Right lobe of liver (tissue), 6 donors: ENCODE data around the gene PNKD. TPM values are rescaled to one million over a fixed set of nuclear protein-coding genes. Genes with fewer than 3 reads are reported as not detected.
A peak's percentile ranks its signal among the peaks of the same experiment; 100 is the strongest.

Experiments
- ATAC-seq, 4 donors: fragments of 200-7000 bp; cut with Tn5 transposase; one replicate each; pipeline ENCODE4 v1.9.1; 2020; ENCODE audit warnings: mild to moderate bottlenecking in 4 of 4, moderate library complexity in 4 of 4
- DNase-seq, 3 donors: peaks; one replicate each; pipeline ENCODE4 v3.0.0-alpha.2; 2020
- H3K27ac ChIP-seq, 3 donors: fragments of 200-600 bp; one replicate each; pipeline ENCODE4 v1.8.0; 2022
- H3K27me3 ChIP-seq, 2 donors: fragments of 200-600 bp; one replicate each; pipeline ENCODE4 v1.8.0; 2022
- H3K36me3 ChIP-seq, 4 donors: fragments of 200-600 bp; sonication (generic) in 1 of 4; one replicate each; pipeline versions ENCODE4 v1.5.1 to v1.8.0; 2017 to 2022; ENCODE audit warnings: control low read depth in 1 of 4
- H3K4me1 ChIP-seq, 4 donors: fragments of 200-600 bp; sonication (generic) in 1 of 4; one replicate each; pipeline versions ENCODE4 v1.5.1 to v1.8.0; 2017 to 2022; ENCODE audit warnings: control low read depth in 1 of 4
- H3K4me3 ChIP-seq, 3 donors: fragments of 200-600 bp; one replicate each; pipeline ENCODE4 v1.8.0; 2022
- H3K9me3 ChIP-seq, 4 donors: fragments of 200-600 bp; sonication (generic) in 1 of 4; one replicate each; pipeline versions ENCODE4 v1.5.1 to v1.8.0; 2017 to 2022; ENCODE audit warnings: control low read depth in 1 of 4
- CTCF ChIP-seq, 4 donors: fragments of 200-600 bp in 3 of 4; fragments of 450-650 bp in 1 of 4; IDR thresholded peaks; one replicate each; pipeline versions ENCODE4 v1.5.1 to v1.8.0; 2016 to 2022; ENCODE audit warnings: antibody characterized with exemption in 4 of 4, mild to moderate bottlenecking in 2 of 4
- POLR2A ChIP-seq: fragments of 450-650 bp; IDR thresholded peaks from one replicate; pipeline ENCODE4 v1.6.1; 2017; ENCODE audit warnings: antibody characterized with exemption, mild to moderate bottlenecking
- WGBS: methylation state at CpG from one replicate; pipeline ENCODE4 v1.1.6; 2018; ENCODE audit warnings: low coverage, low lambda C conversion rate; ENCODE audit not compliant: insufficient coverage; ENCODE audit errors: missing lambda C conversion rate; 5-methylcytosine and 5-hydroxymethylcytosine counted together
- intact Hi-C, 2 donors: fragments of 100-400 bp; cut with DNase I; formaldehyde crosslinking; loops; one replicate each; pipeline versions ENCODE4 v1.11.2 to v1.14.1; 2022
- total RNA-seq, 6 experiments: library from RNA; depleted of rRNA in 2 of 6; stranded (reverse); fragments of >200 nt in 2 of 6; fragmentation: NEBNext Ultra II Directional in 3 of 6; extraction: Animal tissue kit (Norgen Biotek cat#: 25700) in 3 of 6; gene quantifications; one replicate each; pipeline versions ENCODE4 v1.1.0 to v1.2.4, GENCODE V29; 2016 to 2023
- donor health status: DM: no; HTN: yes; CAD: no.
- donor health status: DM: no; HTN: no; CAD: no.
- donor health status: DM: no; HTN: no; CAD: no.
- donor health status: DM: no; HTN: yes; CAD: no.
- donor health status: DM: no; HTN: yes; CAD: no.

PNKD gene
- total RNA-seq, 6 experiments from 2014 or later: 78.5 to 137 (median 115) TPM

- 4% methylated on average over 18 of the region's 24 CpGs for WGBS
- intact Hi-C loops: no loop called here
- Histone ChIP-seq H3K27me3 (no peaks in the 10 kb centered on the region), H3K9me3 (no peaks in the 10 kb centered on the region), H3K4me1 (peaks cover 0 to 57% (median 17%) of the 10 kb centered on the region in 4 donors), H3K4me3 (peak overlapping the region; percentile 72 to 88 (median 78)), H3K27ac (peak overlapping the region; percentile 74 to 92 (median 82)), H3K36me3 (no peaks in the 10 kb centered on the region)
- TF ChIP-seq POLR2A (peak; percentile 59), CTCF (IDR thresholded peaks at IDR 0.05) (no peak)
- peak; percentile 35 to 45 (median 40) for ATAC-seq
- peak; percentile 79 to 84 (median 81) for DNase-seq
Observed at GRCh38 chr2:218323526-218324472, 53.5 kb downstream of the PNKD start.

GRCh38 chr2:218325566-218326160 lies 55.3 kb downstream of the PNKD start:
- peaks cover 0 to 73% (median 17%) of the 10 kb centered on the region in 4 donors for H3K4me1 ChIP-seq
- DNase-seq (no peak), ATAC-seq (no peak)
- no peaks in the 10 kb centered on the region for H3K27me3 ChIP-seq
- no peak overlapping the region for H3K4me3 ChIP-seq
- peak overlapping the region in 1 of 3 donors; percentile 43 for H3K27ac ChIP-seq
- TF ChIP-seq CTCF (IDR thresholded peaks at IDR 0.05) (no peak), POLR2A (no peak)
- intact Hi-C loops: no loop called here
- no peaks in the 10 kb centered on the region for H3K36me3 ChIP-seq
- 80% methylated on average over 4 of the region's 4 CpGs for WGBS
- no peaks in the 10 kb centered on the region for H3K9me3 ChIP-seq

DNA sequence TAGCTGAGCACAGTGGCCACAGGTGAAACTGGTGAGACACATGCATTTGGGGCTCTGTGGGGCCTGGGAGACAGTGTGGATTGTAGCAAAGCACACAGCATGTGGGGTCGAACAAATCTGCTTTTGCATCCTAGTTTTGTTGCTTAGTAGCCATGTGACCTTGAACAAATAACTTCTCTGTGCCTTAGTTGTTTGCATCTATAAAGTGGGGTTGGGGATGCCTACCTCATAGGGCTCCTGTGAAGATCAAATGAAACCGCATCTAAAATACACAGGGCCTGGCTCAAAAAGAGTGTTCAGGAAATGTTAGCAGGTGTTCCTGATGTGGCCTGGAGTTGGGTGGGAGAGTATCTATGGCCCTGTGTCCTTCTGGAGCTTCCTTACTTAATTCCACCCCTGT lies 56.0 kb downstream of the PNKD start:
- Histone ChIP-seq H3K9me3 (no peaks in the 10 kb centered on the region), H3K4me3 (no peak overlapping the region), H3K27ac (no peak overlapping the region), H3K36me3 (no peaks in the 10 kb centered on the region), H3K4me1 (peaks cover 0 to 72% (median 15%) of the 10 kb centered on the region in 4 donors), H3K27me3 (no peaks in the 10 kb centered on the region)
- 43% methylated on average over 1 of the region's 2 CpGs for WGBS
- TF ChIP-seq POLR2A (no peak), CTCF (IDR thresholded peaks at IDR 0.05) (no peak)
- intact Hi-C loops: no loop called here
- ATAC-seq (no peak), DNase-seq (no peak)

- ATAC-seq: no peak
- Histone ChIP-seq H3K4me3 (no peak overlapping the region), H3K27ac (no peak overlapping the region), H3K9me3 (no peaks in the 10 kb centered on the region), H3K36me3 (no peaks in the 10 kb centered on the region), H3K4me1 (peaks cover 0 to 71% (median 12%) of the 10 kb centered on the region in 4 donors), H3K27me3 (no peaks in the 10 kb centered on the region)
- intact Hi-C loops: no loop called here
- DNase-seq: no peak
- TF ChIP-seq POLR2A (no peak), CTCF (IDR thresholded peaks at IDR 0.05) (no peak)
- 46% methylated on average over 7 of the region's 11 CpGs for WGBS
Observed at GRCh38 chr2:218327451-218328210, 57.3 kb downstream of the PNKD start.
